GM21737 (cell line): Measurements from ENCODE around the gene SAMD4A.
"Not testable (repeated sequence)": the region's sequence is repeated elsewhere in the genome, so short reads cannot be mapped to it uniquely, and the experiment has no call there.

Source experiments
- ATAC-seq: cut with Tn5 transposase; IDR thresholded peaks from one replicate; pipeline ENCODE4 v1.9.1; 2021; ENCODE audit warnings: mild to moderate bottlenecking, moderate library complexity; ENCODE audit not compliant: unreplicated experiment

The SAMD4A gene

GRCh38 chr14:54752611-54753010 lies 185.7 kb downstream of the SAMD4A start:
- not testable (repeated sequence) for ATAC-seq

GRCh38 chr14:54753396-54753795 lies 186.5 kb downstream of the SAMD4A start:
- not testable (repeated sequence) for ATAC-seq

GRCh38 chr14:54754116-54754622 lies 187.2 kb downstream of the SAMD4A start:
- ATAC-seq: no peak

GRCh38 chr14:54754623-54755386 lies 187.9 kb downstream of the SAMD4A start:
- no peak for ATAC-seq

- ATAC-seq: no peak
These were observed 189.9 kb downstream of the SAMD4A start for GRCh38 chr14:54756656-54757392.

- no peak for ATAC-seq
These were observed 191.1 kb downstream of the SAMD4A start for GRCh38 chr14:54758041-54758440.

- no peak for ATAC-seq
These were observed 193.2 kb downstream of the SAMD4A start for GRCh38 chr14:54759982-54760585.

GRCh38 chr14:54760866-54761575 lies 194.1 kb downstream of the SAMD4A start:
- no peak for ATAC-seq

DNA sequence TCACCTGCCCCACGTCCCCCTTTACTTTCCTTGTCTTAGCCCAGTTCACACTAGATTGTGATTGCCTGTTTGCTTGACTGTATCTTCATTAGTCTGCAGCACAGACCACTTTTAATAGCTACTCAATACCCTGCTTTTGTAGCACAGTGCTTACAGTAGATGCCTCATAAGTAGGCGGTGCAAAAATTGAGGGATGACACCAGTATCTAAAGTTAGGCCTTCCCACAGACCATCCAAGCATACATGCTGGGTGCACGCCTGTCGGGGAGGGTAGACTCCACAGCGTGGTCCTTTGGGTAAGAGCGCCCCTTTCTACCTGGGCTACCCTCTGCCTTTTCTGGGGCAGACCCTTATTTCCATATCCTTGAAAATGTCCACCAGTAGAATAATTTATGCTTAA lies 194.9 kb downstream of the SAMD4A start:
- ATAC-seq: no peak

- no peak for ATAC-seq
These were observed 195.4 kb downstream of the SAMD4A start for GRCh38 chr14:54762296-54762695.

DNA sequence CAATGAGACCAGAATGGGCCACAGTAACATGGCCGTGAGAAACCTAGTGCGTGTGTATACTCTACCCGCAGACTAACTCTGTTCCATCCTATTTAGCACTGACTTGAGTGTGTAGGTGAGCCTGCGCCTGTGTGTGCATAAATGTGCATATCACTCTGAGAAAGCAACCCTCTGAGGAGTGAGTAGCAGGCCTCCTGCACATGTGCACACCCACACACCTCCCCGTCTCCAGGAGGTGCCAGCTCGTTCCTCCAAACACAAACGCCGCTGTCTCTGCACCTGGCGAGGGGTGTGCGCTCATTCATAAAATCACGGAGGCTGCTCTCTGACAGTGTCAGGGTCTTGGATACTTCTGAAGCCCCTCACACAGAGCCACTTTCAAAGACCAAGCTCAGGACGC lies 196.8 kb downstream of the SAMD4A start:
- ATAC-seq: no peak

DNA sequence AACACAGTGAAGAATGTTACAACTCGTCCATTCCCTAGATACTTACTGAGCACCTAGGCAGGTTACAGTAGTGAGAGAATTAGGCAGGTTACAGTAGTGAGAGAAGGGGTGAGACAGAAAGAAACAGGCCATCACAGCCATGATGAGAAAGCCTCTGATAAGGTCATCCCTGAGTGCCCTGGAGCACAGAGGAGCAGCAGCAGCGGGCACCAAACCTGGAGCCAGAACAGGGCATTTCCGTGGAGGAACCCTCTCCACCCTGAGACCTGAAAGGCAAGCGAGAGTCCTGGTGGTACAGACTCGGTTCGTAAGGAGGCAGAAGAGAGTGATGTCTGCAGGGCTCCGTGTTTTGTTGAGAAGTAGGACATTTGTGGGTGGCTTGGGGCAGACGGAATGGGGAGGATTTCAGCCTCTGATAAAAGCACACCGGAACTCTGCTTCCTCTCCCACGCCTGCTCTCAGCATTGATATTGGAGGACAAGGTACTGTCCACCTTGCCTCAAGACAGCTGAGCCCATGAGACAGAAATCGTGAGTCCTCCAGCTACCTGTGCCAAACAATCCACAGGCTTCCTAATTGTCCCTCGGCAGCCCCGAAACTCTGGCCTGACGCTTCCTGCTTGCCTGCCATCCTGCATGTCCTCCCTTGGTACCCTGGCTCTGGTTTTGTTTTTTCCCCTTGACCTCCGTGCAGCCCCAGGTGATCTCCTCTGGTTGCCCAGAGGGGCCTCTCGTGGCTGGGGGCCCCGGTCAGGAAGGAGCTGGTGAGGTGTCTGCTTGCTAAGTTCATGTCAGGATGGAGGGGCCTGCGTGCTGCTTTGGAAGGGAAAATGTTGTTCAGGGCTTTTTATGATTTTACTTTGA lies 199.6 kb downstream of the SAMD4A start:
- no peak for ATAC-seq

GRCh38 chr14:54767139-54767431 lies 200.2 kb downstream of the SAMD4A start:
- ATAC-seq: no peak

GRCh38 chr14:54767450-54767849 lies 200.5 kb downstream of the SAMD4A start:
- no peak for ATAC-seq

DNA sequence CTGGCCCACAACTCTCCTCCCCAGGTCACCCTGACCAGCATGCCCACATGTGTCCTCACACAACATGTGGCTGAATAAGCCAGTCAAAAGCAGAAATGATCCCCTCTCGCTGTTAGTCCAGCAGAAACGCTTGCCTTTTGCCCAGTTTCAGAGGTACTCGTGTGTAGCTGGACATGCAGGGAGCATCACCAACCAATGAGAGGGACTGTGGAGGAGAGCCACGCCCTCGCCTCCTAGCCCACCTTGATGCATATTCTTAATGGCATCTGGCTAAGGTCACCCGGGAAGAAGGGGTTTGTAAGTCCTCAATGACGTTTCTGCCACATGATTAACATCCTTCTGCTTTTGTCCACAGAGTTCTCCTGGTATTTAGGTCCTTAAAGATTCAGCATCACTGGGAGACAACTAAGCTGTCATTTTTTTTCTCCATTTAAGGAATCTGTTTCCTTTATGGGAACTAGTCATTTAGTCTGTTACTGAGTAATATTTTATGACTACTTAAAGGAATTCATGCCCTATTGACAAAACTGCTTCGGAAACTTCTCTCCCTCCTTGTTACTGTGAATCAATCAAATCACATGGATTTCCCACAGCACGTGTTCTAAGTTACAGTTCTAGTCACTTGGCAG lies 201.7 kb downstream of the SAMD4A start:
- no peak for ATAC-seq

- ATAC-seq: no peak
These were observed 203.3 kb downstream of the SAMD4A start for GRCh38 chr14:54769951-54770863.

GRCh38 chr14:54771411-54772027 lies 204.6 kb downstream of the SAMD4A start:
- no peak for ATAC-seq

GRCh38 chr14:54772451-54772881 lies 205.5 kb downstream of the SAMD4A start:
- no peak for ATAC-seq
